NCI-H460 (cell line): ENCODE results near the gene JOSD2. TPM values are rescaled to one million over a fixed set of nuclear protein-coding genes. Genes with fewer than 3 reads are reported as not detected.
"Not testable (repeated sequence)": the region's sequence is repeated elsewhere in the genome, so short reads cannot be mapped to it uniquely, and the experiment has no call there.

ENCODE experiments used
- DNase-seq: peaks from one replicate; pipeline ENCODE4 v3.0.0-alpha.2; 2016; ENCODE audit warnings: low read depth; ENCODE audit errors: extremely low read depth
- total RNA-seq: library from RNA; depleted of rRNA; stranded (reverse); fragments of >200 nt; shearing (Covaris generic); gene quantifications from 2 replicates; pipeline ENCODE4 v1.2.3, GENCODE V29; 2014

Gene JOSD2
- total RNA-seq, 1 experiment from 2014 or later: 10.0 TPM

GRCh38 chr19:50547385-50548190 lies 36.6 kb upstream of the JOSD2 start:
- DNase-seq: no peak

DNA sequence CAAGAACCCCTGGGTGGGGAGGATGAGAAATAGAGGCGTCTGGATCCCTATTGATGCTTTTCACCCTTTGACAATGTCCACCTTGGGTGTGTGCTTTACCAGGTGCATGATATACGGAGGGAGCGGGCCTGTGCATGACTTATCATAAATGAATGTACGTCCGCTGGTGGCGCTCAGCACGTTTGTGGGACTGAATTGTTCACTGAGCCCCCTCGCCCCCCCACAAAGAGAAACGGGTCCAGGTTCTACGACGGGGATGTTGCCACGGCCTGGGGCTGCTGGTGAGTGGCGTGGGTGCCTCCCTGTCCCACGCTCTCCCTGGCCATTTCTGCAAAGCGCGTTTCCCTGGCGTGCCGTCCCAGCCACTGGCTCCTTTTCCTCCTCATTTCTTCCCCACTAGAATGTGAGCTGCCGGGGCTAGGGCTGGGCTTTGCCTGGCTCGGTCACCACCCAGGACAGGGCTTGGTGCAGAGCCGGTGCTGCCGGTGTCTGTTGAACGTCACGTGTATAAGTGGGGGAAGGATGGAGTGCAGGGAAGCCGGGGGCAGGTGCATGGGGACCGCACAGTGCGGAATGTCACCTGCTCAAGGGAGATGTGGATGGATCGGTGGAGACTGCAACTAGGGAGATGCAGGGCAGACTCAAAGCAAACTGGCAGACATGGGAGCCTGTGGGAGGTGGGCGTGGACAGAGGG lies 35.7 kb upstream of the JOSD2 start:
- DNase-seq: no peak

DNA sequence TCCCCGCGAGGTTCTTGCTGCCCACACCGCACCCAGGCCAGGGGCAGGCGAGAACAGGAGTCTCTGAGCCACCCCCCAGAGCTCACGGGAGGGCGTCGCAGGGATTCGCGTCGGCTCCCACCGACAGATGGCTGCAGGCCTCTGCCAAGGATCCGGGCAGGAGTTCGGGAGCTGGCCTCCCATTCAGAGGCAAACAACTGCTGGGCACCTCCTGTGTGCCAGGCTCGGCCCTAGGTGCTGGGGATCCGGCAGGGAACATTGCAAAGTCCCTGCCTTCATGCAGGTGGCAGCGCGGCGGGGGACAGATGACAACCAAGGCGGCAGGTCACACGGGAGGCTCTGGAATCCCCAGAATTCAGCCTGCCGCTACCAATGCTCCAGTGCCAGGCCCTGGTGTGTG lies 32.0 kb upstream of the JOSD2 start:
- DNase-seq: no peak

DNA sequence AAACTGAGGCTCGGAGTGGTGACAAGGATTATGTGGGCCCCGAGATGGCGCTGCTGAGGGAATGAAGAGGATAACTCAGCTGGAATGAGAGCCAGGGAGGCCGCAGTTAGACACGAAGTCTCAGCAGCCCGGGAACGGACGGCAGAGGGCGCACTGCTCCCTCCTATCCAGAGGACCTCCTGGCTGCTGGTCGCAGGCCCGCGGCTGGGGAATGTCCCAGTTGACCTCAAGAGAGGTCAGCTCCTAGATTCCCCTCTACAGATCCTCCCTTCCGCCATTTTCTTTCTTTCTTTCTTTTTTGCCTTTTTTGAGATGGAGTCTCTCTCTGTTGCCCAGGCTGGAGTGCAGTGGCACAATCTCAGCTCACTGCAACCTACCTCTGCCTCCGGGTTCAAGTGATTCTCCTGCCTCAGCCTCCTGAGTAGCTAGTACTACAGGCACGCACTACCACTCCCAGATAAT lies 26.8 kb upstream of the JOSD2 start:
- peak; percentile 81 for DNase-seq

GRCh38 chr19:50537306-50537685 lies 26.3 kb upstream of the JOSD2 start:
- no peak for DNase-seq

DNA sequence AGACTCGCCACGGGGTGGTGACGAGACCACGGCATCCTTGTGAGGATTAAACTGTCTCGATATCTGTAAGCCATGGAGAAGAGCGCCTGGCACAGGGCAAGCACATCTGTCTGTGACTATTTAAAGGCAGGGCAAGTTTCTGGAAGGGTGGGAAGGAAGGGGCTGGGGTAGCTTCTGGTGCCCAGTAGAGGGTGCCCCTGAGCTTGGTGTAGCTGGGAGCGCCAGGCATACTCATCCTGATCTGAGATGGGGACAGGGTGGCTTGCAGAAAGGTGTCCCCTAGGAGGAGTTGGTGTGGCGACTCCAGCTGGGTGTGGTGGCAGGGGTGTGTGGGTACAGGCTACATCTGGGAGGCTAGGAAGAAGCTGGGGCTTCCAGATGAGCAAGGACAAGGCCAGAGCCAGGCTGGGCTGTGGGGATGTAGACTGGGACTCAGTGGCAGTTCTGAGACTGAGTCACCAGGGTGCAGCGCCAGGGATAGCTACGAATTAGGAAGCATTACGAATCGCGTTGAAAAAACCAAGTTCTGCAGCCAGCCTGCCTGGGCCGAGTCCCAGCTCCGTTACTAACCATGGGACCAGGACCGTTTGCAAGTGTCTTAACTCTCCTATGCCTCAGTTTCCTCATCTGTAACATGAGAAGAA lies 25.8 kb upstream of the JOSD2 start:
- no peak for DNase-seq

DNA sequence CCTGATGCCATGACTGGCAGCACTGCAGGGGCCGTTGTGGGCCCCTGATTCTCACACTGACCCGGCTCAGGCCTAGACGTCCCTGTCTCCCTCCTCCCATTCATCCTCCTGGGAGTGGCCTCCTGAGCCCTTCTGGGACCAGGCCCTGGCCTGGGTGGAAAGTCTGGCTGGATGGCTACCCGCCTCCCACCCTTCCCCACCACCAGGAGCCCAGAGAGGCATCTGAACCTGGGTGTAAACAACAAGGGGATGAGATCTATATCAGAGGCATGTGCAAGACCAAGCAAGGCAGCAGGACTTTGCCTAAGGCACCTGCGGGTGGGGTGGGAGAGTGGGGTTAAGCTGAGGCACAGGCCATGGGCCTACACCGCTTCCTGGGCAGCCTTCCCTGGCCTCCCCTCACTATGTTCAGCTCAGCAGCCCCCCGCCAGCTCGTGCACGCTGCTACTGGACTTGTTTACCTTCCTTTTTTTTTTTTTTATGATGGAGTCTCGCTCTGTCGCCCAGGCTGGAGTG lies 24.7 kb upstream of the JOSD2 start:
- no peak for DNase-seq

- no peak for DNase-seq
These were observed 23.5 kb upstream of the JOSD2 start for GRCh38 chr19:50534478-50534877.

DNA sequence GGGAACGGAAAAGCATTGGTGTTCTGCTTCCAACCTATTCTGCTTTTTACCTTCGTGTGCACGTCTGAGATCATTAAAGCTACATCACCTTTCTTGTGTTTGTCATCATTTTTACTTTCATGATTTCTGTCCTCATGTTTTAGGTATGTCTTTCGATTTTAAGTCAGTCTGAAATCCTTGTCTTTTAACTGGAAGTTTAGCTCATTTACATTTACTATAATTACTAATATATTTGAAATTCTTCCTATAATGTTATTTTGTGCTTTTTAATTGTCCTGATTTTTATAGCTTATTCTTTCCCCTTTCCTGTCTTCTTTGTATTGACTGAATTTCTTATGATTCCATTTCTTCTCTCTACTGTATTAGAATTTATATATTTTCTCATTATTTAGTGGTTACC lies 22.0 kb upstream of the JOSD2 start:
- DNase-seq: no peak

DNA sequence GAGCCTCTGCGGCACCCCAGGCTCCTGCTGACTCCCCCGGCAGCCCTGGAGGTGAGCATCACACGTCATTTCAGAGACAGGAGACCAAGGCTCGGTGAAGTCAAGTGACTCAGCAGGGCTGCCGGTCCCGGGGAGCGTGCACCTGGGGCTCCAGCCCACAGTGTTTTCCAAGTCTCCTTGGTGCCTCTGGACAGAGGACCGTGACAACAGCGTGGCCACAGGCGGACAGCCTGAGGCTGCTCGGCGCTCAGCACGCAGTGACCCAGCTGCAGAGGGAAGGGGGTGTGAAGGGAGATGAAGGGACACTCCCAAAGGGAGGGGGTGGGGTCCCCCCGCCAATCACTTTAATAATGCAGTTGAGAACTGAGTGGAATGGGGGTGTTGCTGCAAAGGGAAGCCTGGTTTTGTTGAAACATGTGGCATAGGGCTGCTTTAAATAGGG lies 20.2 kb upstream of the JOSD2 start:
- DNase-seq: no peak

GRCh38 chr19:50528052-50528451 lies 17.1 kb upstream of the JOSD2 start:
- DNase-seq: not testable (repeated sequence)

DNA sequence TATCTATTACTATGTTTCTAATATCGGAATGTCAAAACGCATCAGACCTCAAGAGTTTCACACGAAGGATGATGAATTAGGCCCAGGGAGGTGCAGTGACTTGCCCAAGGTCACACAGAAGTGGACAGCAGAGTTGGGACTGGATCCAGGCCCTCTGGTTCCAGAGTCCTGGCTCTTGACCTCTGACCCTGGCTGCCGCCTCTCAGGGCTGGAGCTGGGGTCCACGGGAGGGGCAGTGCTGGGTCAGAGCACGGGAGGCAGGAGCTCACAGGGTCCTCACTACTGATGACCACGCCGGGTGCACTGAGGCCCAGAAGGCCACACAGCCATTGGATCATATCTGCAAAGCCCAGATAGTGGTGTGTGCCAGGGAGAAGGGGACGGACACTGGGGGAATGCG lies 11.9 kb upstream of the JOSD2 start:
- DNase-seq: no peak

DNA sequence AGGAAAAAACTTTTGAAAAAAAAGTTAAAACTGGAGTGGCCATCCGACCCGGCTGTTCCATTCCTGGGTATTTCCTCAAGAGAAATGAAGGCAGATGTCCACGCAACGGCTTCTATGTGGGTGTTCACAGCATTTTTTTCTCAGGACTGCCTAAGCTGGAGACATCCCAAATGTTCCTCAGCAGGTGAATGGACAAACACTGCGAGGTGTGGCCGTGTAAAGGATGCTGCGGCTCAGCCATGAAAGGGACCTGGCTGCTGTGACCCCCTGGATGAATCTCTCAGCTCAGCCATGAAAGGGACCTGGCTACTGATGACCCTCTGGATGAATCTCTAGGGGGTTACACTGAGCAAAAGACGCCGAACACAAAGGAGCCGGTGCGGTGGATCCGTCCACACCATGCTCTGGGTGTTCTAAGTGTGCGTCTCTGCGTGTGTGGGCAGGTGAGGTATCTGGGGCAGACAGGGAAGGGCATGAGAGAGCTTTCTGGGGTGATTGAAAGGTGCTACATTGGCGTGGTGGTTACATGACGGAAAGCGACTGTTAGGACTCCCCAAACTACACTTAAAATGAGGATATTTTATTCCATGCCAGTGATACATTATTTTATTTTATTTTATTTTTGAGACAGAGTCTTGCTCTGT lies 10.0 kb upstream of the JOSD2 start:
- no peak for DNase-seq

DNA sequence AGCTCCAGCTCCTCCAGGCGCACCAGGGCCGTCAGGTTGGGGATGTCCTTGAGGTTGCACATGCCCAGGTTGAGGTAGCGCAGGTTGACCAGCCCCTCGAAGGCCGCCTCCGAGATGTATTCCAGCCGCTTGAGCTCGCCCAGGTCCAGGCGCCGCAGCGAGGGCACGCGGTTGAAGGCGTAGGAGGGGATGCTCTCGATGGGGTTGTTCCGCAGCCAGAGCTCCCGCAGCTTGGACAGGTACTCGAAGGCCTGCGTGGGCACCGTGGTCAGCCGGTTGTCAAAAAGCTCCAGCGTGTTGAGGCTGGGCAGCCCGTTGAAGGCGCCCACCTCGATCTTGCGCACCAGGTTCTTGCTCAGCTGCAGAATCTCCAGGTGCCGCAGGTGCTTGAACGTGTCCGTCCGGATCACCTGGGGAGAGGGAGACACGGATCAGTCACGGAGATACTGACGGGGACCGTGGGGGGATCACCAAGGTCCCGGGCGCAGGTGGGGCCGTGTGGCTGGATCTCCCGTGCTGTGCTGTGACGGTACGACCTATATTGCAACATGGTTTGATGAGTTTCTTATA lies 8.1 kb upstream of the JOSD2 start:
- no peak for DNase-seq

GRCh38 chr19:50518091-50519005 lies 7.4 kb upstream of the JOSD2 start:
- no peak for DNase-seq

- no peak for DNase-seq
These were observed 6.7 kb upstream of the JOSD2 start for GRCh38 chr19:50517704-50518075.

GRCh38 chr19:50516964-50517703 lies 6.1 kb upstream of the JOSD2 start:
- DNase-seq: no peak

GRCh38 chr19:50516456-50516855 lies 5.5 kb upstream of the JOSD2 start:
- DNase-seq: no peak

- DNase-seq: no peak
These were observed 4.2 kb upstream of the JOSD2 start for GRCh38 chr19:50515168-50515561.
